Measurements from ENCODE around the gene KCTD2.
A peak's percentile ranks its signal among the peaks of the same experiment; 100 is the strongest.

KCTD2 gene

GRCh38 chr17:75099881-75100595 is 53.0 kb downstream of the KCTD2 start:
- TF ChIP-seq, protein P1, sequence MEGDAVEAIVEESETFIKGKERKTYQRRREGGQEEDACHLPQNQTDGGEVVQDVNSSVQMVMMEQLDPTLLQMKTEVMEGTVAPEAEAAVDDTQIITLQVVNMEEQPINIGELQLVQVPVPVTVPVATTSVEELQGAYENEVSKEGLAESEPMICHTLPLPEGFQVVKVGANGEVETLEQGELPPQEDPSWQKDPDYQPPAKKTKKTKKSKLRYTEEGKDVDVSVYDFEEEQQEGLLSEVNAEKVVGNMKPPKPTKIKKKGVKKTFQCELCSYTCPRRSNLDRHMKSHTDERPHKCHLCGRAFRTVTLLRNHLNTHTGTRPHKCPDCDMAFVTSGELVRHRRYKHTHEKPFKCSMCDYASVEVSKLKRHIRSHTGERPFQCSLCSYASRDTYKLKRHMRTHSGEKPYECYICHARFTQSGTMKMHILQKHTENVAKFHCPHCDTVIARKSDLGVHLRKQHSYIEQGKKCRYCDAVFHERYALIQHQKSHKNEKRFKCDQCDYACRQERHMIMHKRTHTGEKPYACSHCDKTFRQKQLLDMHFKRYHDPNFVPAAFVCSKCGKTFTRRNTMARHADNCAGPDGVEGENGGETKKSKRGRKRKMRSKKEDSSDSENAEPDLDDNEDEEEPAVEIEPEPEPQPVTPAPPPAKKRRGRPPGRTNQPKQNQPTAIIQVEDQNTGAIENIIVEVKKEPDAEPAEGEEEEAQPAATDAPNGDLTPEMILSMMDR (conservative IDR thresholded peaks at IDR 0.05; ENCODE audit: control insufficient read depth, insufficient read depth, low read depth, low read length), result no peak
- no peak overlapping the region for H3K4me3 ChIP-seq (ENCODE audit: control insufficient read depth, low read depth, low read length)
- no peak for DNase-seq (ENCODE audit: low read depth)

GRCh38 chr17:75102385-75102821 is 55.4 kb downstream of the KCTD2 start:
- TF ChIP-seq, protein P1 (conservative IDR thresholded peaks at IDR 0.05; ENCODE audit: control insufficient read depth, insufficient read depth, low read depth, low read length), result no peak
- no peak for DNase-seq (ENCODE audit: low read depth)

DNA sequence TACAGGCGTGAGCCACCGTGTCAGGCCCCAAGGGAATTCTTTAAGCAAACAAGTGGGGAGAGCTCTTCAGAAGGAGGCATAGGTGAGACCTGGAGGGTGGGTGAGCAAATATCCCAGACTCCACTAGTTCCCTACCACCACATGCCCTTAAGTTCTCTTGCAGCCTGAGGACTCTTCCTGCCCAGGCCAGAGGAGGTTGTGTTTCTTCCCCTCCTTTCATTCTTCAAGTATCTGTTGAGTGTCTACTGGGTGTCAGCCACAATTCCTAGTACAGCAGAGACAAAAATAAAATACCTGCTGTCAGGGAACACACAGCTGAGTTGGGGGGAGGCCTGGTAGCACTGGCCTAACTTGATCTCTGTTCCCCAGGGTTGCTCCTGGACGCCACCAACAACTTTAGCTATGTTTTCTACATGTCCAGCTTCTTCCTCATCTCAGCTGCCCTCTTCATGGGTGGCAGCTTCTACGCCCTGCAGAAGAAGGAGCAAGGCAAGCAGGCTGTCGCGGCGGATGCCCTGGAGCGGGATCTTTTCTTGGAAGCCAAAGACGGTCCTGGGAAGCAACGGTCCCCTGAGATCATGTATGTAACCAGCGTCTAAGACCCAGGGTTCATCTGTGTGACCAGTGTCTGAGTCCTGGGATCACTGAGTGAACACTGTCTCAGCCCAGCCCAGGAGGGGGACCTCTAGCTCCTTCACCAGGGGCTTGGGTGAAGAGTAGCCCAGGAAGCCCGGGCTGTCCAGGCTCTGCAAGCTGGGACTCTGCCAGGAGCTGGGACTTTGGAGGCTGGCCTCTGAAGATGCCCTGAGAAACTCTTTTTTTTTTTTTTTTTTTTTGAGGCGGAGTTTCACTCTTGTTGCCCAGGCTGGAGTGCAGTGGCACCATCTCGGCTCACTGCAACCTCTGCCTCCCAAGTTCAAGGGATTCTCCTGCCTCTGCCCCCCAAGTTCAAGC is 56.9 kb downstream of the KCTD2 start:
- no peak for DNase-seq (ENCODE audit: low read depth)
- no peak overlapping the region for H3K4me3 ChIP-seq (ENCODE audit: control insufficient read depth, low read depth, low read length)
- TF ChIP-seq, protein P1 (conservative IDR thresholded peaks at IDR 0.05; ENCODE audit: control insufficient read depth, insufficient read depth, low read depth, low read length), result no peak

More at GRCh38 chr17:75102385-75102821, 55.4 kb downstream of the KCTD2 start:
- no peak overlapping the region for H3K4me3 ChIP-seq (ENCODE audit: control insufficient read depth, low read depth, low read length)

DNA sequence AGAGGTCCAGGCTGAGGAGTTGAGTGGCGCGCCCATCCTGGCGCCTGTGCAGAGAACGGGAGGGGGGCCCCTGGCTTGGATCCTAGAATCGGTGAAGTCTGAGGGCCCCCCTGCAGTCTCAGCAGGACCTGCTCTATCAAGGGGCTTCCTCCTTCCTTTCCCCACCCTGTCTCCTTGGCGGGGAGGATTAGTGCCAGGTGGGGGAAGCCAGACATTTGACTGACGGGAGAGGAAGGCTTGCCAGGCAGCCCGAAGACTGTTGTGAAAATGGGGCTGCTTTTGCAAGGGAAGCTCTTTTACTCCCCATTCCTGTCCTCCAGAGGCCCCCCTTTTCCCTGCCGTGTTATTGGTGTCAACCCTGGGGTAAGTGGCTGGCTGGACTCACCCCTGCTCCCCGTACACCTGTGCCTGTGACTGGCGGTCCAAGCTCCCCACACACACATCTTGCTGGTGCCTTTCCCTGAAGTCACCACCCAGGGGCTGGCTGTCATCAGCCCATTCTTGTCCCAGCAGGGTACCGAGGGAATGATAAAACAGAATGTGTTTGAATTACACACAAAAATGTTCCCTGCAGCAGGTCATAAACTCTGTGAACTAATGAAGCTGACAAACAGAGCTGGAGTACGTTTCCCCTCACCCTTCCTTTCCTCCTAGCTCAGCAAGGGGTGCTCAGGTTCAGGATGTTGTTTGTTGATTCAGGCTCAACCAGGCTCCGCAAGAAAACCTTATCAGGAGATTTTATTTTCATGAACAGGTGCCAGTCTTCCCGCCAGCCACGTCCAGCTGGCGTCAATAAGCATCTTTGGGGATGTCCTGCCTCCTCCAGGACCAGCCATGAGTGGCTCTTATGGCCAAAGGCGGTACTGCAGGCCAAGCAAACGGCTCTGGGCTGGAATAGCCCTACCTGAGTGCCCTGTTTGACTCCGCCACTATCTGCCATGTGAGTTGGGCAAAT is 58.4 kb downstream of the KCTD2 start:
- DNase-seq (ENCODE audit: low read depth), result peak; percentile 34
- H3K4me3 ChIP-seq (ENCODE audit: control insufficient read depth, low read depth, low read length), result no peak overlapping the region
- TF ChIP-seq, protein P1 (conservative IDR thresholded peaks at IDR 0.05; ENCODE audit: control insufficient read depth, insufficient read depth, low read depth, low read length), result peak; percentile 72

GRCh38 chr17:75108193-75108592 is 61.2 kb downstream of the KCTD2 start:
- no peak for DNase-seq (ENCODE audit: low read depth)
- no peak overlapping the region for H3K4me3 ChIP-seq (ENCODE audit: control insufficient read depth, low read depth, low read length)
- TF ChIP-seq, protein P1 (conservative IDR thresholded peaks at IDR 0.05; ENCODE audit: control insufficient read depth, insufficient read depth, low read depth, low read length), result no peak

GRCh38 chr17:75109046-75109406 is 62.0 kb downstream of the KCTD2 start:
- peak overlapping the region; percentile 82 for H3K4me3 ChIP-seq (ENCODE audit: control insufficient read depth, low read depth, low read length)
- TF ChIP-seq, protein P1 (conservative IDR thresholded peaks at IDR 0.05; ENCODE audit: control insufficient read depth, insufficient read depth, low read depth, low read length), result no peak
- no peak for DNase-seq (ENCODE audit: low read depth)
